Purkinje cell (primary cell): ENCODE data around the gene NFIX. TPM values are rescaled to one million over a fixed set of nuclear protein-coding genes. Genes with fewer than 3 reads are reported as not detected.

Experiments
- polyA plus RNA-seq: library from polyadenylated mRNA; unstranded; fragments of >200 nt; fragmentation: Nextera tagmentation; gene quantifications from 2 replicates; pipeline ENCODE4 v1.2.1, GENCODE V29; 2014

The NFIX gene
- polyA plus RNA-seq: 2.0 and 4.5 TPM in 2 replicates

DNA sequence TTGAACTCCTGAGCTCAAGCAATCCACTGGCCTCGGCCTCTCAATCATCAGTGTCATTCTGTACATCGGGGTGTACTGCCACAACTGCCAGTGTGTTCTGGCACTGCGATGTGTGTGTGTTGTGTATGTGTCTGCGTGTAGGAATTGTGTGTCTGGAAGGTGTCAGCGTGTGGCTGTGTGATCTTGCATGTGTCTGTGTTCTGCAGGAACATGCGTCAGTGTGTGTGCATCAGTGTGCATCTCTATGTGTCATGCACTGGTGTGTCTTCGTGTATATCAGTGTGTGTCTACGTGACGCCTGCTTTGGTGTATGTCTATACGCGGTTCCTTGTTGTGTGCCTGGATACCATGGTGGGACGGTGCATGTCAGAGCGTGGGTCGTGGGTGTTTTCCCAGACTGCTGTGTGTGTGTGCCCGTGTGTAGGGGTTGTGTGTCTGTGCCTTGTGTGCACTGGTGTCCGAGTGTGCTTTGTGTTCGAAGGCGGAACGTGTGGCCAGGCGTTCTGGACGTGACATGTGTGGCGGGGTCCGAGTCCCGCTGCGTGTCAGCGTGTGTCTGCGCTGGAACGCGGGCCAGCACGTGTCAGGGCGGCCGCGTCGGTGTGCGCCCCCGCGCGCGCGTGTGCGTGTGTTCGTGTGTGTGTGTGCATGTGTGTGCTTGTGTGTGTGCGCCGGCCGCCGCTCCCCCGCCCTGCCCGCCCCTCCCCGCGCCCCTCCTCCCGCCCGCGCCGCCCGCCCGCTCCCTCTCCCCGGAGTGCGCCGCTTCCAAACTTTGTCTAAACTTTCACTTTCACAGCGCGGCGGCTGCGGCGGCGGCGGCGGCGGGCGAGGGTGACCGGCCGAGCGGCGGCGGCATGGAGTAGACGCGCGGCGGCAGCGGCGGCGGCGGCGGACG, at the start of gene NFIX:
Gene NFIX (plus strand): TSS at position 775 of the 895 bp plus-strand sequence. CDS start 363 bp downstream, outside the sequence.

DNA sequence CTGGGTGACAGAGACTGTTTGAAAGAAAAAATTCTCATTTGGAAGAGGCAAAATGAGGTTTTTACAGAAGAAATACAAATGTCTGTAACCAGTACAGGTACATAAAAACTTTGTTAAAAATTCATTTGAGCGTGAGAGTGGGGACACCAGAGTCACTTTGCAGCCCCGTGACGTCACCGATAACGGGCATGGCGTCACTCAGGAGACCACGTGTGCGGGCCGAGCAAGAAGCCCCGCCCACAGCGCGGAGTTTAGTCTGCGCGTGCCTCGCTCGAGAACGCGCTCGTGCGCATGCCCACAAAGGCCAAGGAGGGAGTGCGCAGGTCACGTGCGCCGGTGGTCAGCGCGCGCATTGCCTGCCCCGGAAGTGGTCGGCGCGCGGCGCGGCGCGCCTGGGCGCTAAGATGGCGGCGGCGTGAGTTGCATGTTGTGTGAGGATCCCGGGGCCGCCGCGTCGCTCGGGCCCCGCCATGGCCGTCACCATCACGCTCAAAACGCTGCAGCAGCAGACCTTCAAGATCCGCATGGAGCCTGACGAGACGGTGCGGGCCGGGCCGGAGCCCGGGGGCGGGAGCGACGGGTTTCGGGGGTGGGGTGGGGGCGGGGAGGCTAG, 49.7 kb upstream of the NFIX start, which contains the start of gene RAD23A:
Gene RAD23A (plus strand): TSS at position 384 of the 613 bp plus-strand sequence. CDS start 87 bp downstream, at position 471.

DNA sequence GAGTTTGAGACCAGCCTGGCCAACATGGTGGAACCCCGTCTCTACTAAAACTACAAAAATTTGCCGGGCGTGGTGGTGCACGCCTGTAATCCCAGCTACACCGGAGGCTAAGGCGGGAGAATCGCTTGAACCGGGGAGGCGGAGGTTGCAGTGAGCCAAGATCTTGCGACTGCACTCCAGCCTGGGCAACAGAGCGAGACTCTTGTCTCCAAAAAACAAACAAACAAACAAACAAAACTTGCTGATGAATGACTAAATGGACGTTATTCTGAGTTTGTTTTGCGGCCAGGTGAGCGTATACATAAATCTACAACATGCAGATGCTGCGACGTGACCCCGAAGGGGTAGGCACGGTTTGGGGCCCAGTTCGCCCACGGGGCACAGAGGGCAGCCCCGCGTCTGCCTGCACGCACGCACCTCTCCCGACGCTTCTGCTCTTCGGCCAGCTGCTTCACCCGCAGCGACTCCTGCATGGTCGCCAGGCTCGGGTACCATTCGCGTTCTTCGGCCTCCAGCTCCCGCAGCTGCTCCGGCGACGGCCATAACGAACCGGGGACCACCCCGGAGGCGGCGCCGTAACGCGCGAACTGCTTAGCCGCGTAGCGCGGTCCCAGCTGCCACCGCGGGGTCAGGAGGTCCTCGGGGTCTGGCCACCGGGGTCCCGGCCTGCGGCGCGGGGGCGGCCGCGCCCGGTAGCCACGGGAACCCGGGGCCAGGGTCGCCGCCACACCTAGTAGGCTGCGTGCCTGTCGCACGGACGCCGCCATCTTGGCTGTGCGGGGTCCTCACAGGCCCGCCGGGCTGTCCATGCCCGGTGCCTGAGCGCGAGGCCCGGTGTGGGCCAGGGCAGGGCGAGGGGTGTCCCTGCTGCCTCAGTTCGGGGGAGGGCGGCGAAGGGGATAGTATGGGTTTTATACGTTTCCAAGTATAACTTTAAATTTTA, 38.6 kb upstream of the NFIX start, which contains the start of gene GADD45GIP1:
Gene GADD45GIP1 (minus strand): TSS at position 778 of the 943 bp plus-strand sequence. CDS start 11 bp downstream, at position 767.

DNA sequence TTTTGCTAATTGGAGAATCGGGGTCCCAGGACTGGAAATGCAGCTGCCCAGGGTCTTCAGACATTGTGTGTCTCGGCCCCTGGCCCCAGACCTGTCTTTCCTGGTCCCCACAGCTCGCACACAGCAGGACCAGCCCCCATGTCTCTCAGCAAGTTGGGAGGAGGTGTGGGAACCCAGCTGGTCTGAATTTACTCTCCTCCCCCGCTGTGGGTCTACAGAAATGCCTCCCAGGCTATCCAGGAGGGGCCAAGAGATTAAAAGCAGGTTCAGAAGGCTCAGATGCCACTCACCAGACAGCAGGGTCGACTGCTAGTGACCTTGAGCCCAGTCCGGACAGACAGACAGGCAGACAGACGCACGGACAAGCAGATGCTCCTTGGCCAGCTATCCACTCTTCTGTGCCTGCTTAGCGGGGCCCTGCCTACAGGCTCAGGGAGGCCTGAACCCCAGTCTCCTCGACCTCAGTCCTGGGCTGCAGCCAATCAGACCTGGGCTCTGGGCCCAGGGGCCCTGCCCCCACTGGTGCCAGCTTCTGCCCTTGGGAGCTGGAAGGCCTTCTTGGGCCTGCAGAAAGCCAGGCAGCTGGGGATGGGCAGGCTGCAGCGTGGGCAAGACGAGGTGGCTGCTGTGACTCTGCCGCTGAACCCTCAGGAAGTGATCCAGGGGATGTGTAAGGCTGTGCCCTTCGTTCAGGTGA, 25.8 kb upstream of the NFIX start, which contains the start of gene DAND5:
Gene DAND5 (plus strand): TSS at position 285 of the 697 bp plus-strand sequence. CDS start 85 bp downstream, at position 370.

DNA sequence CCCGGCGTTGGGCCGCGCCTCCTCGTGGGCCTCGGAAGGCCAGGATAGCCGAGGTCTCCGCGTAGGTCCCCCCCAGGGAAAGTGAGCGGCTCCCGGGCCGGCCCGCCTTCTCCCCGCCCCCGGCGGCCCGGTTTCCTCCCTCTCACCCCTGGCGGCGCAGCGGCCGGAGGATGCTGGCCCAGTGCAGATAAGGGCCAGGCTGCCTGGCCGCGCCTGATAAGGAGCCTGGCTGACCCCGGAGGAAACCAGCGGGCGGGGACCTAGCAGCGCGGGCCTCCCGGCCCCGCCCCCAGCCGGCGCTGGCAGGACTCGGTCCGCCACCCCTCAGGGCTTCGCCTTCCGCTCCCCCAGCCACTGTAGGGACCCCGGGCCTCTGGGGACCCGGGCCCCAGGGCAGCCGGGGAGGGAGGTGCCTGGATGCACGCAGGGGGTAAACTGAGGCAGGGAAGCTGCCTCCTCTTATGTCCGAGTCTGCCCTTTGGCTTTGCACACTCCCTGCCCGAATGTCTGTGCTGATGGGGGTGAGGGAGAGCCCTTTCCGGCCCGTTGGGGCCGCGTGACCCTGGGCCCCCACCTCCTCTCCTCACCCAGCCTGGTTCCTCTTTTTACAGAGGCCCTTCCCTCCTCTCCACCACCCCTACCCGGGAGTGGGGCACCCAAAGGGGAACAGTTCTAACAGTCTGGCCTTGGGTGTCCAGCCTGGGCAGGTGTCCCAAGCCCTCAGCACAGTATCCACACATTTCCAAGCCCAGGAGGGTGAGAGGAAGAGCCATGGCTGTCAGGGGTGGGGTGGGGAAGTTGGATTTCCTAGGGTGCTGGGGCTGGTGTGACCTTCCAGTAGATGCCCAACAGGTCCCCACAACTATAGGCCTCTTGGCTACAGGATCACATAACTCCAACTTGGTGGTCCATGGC, 107.6 kb downstream of the NFIX start, which contains the start of gene LYL1:
Gene LYL1 (minus strand): TSS at position 193 of the 915 bp plus-strand sequence. CDS start 1,687 bp downstream, outside the sequence.

DNA sequence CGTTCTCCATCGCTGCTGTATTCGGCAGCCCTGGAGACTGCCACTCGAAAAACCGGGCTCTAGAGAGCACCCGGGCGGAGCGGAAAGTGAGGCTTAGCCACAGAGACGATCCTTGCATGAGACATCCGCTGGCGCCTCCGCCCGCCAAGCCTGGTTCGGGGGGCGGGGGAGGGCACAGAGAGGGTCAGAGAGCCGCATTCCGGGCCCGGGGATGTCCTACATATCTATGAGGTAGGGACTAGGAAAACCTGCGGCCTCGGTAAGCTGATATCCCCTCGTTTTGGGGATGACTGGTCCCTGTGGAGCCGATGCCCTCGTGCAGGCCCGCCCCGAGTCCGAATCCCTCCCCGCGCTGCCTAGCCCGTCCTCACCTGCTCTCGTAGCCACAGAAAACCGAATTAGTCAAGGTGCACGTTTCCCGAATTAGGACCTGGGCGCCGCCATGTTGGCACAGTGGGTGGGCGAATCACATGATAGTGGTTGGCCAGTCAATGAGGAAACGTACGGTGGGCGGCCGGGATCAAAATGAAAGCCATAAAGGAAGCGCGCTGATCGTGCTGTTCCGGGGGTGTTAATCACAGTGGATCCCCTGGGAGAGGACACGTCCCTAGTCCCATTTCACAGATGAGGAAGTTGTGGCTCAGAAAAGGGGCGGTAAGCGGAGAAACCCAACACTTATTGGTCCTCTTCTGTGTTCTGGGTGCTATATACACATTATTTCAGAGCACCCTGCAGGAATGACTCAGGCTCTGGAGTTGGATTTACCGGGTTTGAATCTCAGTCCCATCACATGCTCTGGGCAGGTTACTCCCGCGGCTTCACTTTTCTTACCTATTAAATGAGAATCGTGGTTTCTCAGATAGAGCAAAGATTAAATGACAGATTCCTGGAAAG, 121.3 kb downstream of the NFIX start, which contains the start of gene TRMT1:
Gene TRMT1 (minus strand): TSS at position 459 of the 894 bp plus-strand sequence. CDS start 341 bp downstream, at position 118.

DNA sequence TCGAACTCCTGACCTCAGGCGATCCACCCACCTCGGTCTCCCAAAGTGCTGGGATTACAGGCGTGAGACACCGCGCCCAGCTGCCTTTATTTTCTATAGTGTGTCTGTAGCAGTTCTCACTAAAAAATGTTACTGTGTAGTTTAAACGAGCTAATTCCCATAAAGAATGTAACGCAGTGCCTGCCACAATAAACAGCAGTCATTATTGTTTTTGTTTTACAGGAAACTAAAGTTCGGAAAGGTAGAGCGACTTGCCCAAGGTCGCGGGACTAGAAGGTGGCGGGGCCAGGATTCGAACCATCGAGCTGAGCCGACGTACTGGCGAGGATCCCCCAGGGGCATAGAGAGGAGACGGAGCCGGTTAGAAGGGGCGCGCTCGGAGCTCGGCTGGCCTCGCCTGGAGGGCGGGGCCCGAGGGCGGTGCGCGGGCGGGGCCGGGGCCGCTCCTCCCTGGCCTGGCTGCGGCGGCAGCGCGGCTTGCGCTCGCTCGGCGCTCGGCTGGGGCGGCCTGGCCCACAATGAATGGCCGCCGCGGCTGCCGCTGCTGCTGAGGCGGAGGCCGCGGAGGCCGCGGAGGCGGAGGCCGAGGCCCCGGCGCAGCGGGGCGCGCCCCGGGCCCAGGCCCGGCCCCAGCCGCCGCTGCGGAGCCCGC, 122.6 kb downstream of the NFIX start, which contains the start of gene NACC1:
Gene NACC1 (plus strand): TSS at position 493 of the 652 bp plus-strand sequence. CDS start 16,944 bp downstream, outside the sequence.

Other genes with a start within 250 kb of the NFIX start
- gene BEST2, start 243.7 kb upstream of the NFIX start, polyA plus RNA-seq: not detected in 2 replicates
- 16.2 and 27.2 TPM in 2 replicates for gene HOOK2, start 219.9 kb upstream of the NFIX start, polyA plus RNA-seq
- gene JUNB, start 204.0 kb upstream of the NFIX start, polyA plus RNA-seq: 1.1 TPM in 1 of 2 replicates, not detected in the other
- 1,541 and 1,786 TPM in 2 replicates for gene PRDX2, start 193.7 kb upstream of the NFIX start, polyA plus RNA-seq
- 3.0 TPM in 1 of 2 replicates, not detected in the other for gene THSD8, start 193.4 kb upstream of the NFIX start, polyA plus RNA-seq
- gene RNASEH2A, start 188.9 kb upstream of the NFIX start, polyA plus RNA-seq: 0.42 and 6.5 TPM in 2 replicates
- 8.2 TPM in 1 of 2 replicates, not detected in the other for gene RTBDN, start 160.9 kb upstream of the NFIX start, polyA plus RNA-seq
- 2.5 and 5.0 TPM in 2 replicates for gene MAST1, start 157.0 kb upstream of the NFIX start, polyA plus RNA-seq
- 1.5 and 2.8 TPM in 2 replicates for gene DNASE2, start 114.0 kb upstream of the NFIX start, polyA plus RNA-seq
- gene KLF1, start 108.3 kb upstream of the NFIX start, polyA plus RNA-seq: not detected in 2 replicates
- gene GCDH, start 104.3 kb upstream of the NFIX start, polyA plus RNA-seq: 7.2 and 8.1 TPM in 2 replicates
- not detected in 2 replicates for gene SYCE2, start 76.2 kb upstream of the NFIX start, polyA plus RNA-seq
- gene FARSA, start 61.8 kb upstream of the NFIX start, polyA plus RNA-seq: 39.0 and 40.7 TPM in 2 replicates
- gene CALR, start 56.9 kb upstream of the NFIX start, polyA plus RNA-seq: 1,157 and 1,633 TPM in 2 replicates
- 35.9 and 39.6 TPM in 2 replicates for gene RAD23A, start 49.6 kb upstream of the NFIX start, polyA plus RNA-seq
- gene GADD45GIP1, start 38.3 kb upstream of the NFIX start, polyA plus RNA-seq: 11.9 and 15.4 TPM in 2 replicates
- not detected in 2 replicates for gene DAND5, start 25.9 kb upstream of the NFIX start, polyA plus RNA-seq
- gene LYL1, start 107.4 kb downstream of the NFIX start, polyA plus RNA-seq: not detected in 2 replicates
- 1.7 and 3.5 TPM in 2 replicates for gene TRMT1, start 121.3 kb downstream of the NFIX start, polyA plus RNA-seq
- 0.10 and 0.63 TPM in 2 replicates for gene NACC1, start 122.8 kb downstream of the NFIX start, polyA plus RNA-seq
- 0.60 and 7.2 TPM in 2 replicates for gene STX10, start 154.9 kb downstream of the NFIX start, polyA plus RNA-seq
- 0.19 and 0.41 TPM in 2 replicates for gene IER2, start 154.9 kb downstream of the NFIX start, polyA plus RNA-seq